NCI-H345 treated with DMSO at 0.1 percent for 48 hours (cell line): ENCODE data around the gene SMCO2.
A peak's percentile ranks its signal among the peaks of the same experiment; 100 is the strongest.

ENCODE experiments used
- DNase-seq: peaks from one replicate; lab custom pipeline; 2025; ENCODE audit not compliant: unreplicated experiment; lab: John Stamatoyannopoulos, UW

SMCO2 gene

GRCh38 chr12:27549236-27549800 lies 102.8 kb downstream of the SMCO2 start:
- DNase-seq, result no peak

- DNase-seq, result peak; percentile 47
Observed at GRCh38 chr12:27549801-27550652, 103.5 kb downstream of the SMCO2 start.

GRCh38 chr12:27550653-27550975 lies 104.1 kb downstream of the SMCO2 start:
- no peak for DNase-seq

GRCh38 chr12:27551172-27551840 lies 104.8 kb downstream of the SMCO2 start:
- DNase-seq, result no peak
